Measurements from ENCODE around the gene KDM5A.
"Not testable (repeated sequence)": the region's sequence is repeated elsewhere in the genome, so short reads cannot be mapped to it uniquely, and the experiment has no call there.

KDM5A gene

GRCh38 chr12:332581-333205 is 56.4 kb downstream of the KDM5A start:
- DNase-seq, result no peak

GRCh38 chr12:331287-331686 is 57.8 kb downstream of the KDM5A start:
- DNase-seq, result no peak

GRCh38 chr12:325906-326305 is 63.2 kb downstream of the KDM5A start:
- DNase-seq, result no peak

GRCh38 chr12:323507-323906 is 65.6 kb downstream of the KDM5A start:
- DNase-seq, result no peak

- no peak for DNase-seq
Observed at GRCh38 chr12:321606-322326, 67.4 kb downstream of the KDM5A start.

GRCh38 chr12:318759-319515 is 70.2 kb downstream of the KDM5A start:
- DNase-seq, result no peak

GRCh38 chr12:308511-308910 is 80.6 kb downstream of the KDM5A start:
- no peak for DNase-seq

GRCh38 chr12:307406-307805 is 81.7 kb downstream of the KDM5A start:
- no peak for DNase-seq

- DNase-seq, result no peak
Observed at GRCh38 chr12:304805-305204, 84.3 kb downstream of the KDM5A start.

- DNase-seq, result not testable (repeated sequence)
Observed at GRCh38 chr12:302766-303165, 86.4 kb downstream of the KDM5A start.

- DNase-seq, result not testable (repeated sequence)
Observed at GRCh38 chr12:300166-300565, 89.0 kb downstream of the KDM5A start.

- not testable (repeated sequence) for DNase-seq
Observed at GRCh38 chr12:299511-299910, 89.6 kb downstream of the KDM5A start.

- not testable (repeated sequence) for DNase-seq
Observed at GRCh38 chr12:298059-298458, 91.1 kb downstream of the KDM5A start.

GRCh38 chr12:295132-295531 is 94.0 kb downstream of the KDM5A start:
- no peak for DNase-seq

- DNase-seq, result no peak
Observed at GRCh38 chr12:293199-293598, 95.9 kb downstream of the KDM5A start.

GRCh38 chr12:292186-292585 is 96.9 kb downstream of the KDM5A start:
- DNase-seq, result no peak

GRCh38 chr12:291153-291723 is 97.9 kb downstream of the KDM5A start:
- DNase-seq, result no peak

GRCh38 chr12:288687-289086 is 100.4 kb downstream of the KDM5A start:
- DNase-seq, result no peak

GRCh38 chr12:286531-287300 is 102.4 kb downstream of the KDM5A start:
- DNase-seq, result no peak

GRCh38 chr12:278046-278445 is 111.1 kb downstream of the KDM5A start:
- no peak for DNase-seq

GRCh38 chr12:275812-276211 is 113.3 kb downstream of the KDM5A start:
- DNase-seq, result no peak

GRCh38 chr12:273382-273781 is 115.7 kb downstream of the KDM5A start:
- DNase-seq, result no peak

- no peak for DNase-seq
Observed at GRCh38 chr12:272942-273341, 116.2 kb downstream of the KDM5A start.
